ENCODE measurements around the gene GRM1.

DNA sequence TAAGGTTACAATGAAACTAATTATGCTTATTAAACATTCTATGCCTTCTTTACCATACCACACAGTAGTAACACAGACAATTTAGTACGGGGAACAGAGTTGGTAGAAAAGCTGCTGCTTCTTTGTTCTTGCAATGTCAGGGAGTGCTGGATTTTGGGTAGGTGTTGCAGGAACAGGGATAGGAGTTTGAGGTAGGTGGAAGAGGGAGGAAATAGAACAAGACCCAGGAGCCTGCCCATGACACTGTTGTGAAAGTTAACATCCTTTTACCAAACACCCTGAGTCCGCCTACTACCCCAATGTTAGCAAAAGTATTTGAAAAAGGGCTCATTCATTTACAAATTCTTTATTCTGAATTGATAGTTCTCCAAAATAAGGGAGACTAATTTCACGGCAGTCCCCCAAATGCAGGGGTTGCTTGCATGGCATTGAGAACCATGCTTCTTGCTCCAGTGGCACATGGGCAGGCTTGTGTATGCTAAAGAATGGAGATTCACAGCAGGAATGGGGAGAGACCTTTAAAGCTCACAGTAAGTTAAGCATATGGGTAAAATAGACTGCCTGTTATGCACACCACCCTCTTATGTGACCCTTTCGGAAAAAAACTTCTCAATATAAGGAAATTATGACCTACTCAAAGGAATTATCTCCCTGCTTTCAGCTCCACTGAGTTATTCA, 181.7 kb downstream of the GRM1 start:
- TF ChIP-seq, protein P1, sequence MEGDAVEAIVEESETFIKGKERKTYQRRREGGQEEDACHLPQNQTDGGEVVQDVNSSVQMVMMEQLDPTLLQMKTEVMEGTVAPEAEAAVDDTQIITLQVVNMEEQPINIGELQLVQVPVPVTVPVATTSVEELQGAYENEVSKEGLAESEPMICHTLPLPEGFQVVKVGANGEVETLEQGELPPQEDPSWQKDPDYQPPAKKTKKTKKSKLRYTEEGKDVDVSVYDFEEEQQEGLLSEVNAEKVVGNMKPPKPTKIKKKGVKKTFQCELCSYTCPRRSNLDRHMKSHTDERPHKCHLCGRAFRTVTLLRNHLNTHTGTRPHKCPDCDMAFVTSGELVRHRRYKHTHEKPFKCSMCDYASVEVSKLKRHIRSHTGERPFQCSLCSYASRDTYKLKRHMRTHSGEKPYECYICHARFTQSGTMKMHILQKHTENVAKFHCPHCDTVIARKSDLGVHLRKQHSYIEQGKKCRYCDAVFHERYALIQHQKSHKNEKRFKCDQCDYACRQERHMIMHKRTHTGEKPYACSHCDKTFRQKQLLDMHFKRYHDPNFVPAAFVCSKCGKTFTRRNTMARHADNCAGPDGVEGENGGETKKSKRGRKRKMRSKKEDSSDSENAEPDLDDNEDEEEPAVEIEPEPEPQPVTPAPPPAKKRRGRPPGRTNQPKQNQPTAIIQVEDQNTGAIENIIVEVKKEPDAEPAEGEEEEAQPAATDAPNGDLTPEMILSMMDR (IDR thresholded peaks at IDR 0.05), result no peak
- TF ChIP-seq POLR2A (IDR thresholded peaks at IDR 0.05), result no peak

Measured in adrenal gland (tissue), 5 donors.